ENCODE data around the gene COL8A2.

DNA sequence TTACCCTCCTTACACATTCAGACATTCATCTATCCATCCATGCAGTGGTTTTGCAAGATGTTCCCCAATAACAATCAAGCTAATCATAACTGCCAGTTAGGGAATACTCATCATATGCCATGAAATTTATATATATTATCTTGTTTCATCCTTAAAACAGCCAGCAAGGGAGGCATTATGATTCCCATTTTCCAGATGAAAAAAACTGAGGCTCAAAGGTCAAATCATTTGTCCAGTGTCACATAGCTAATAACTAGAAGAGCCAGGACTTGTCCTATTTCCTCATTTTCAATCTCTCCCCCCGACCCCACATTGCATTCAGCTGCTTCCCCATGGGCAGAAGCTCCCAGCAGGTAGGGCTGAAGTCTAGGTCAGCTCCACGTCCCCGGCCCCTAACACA, 7.0 kb upstream of the COL8A2 start:
- TF ChIP-seq, protein P1, sequence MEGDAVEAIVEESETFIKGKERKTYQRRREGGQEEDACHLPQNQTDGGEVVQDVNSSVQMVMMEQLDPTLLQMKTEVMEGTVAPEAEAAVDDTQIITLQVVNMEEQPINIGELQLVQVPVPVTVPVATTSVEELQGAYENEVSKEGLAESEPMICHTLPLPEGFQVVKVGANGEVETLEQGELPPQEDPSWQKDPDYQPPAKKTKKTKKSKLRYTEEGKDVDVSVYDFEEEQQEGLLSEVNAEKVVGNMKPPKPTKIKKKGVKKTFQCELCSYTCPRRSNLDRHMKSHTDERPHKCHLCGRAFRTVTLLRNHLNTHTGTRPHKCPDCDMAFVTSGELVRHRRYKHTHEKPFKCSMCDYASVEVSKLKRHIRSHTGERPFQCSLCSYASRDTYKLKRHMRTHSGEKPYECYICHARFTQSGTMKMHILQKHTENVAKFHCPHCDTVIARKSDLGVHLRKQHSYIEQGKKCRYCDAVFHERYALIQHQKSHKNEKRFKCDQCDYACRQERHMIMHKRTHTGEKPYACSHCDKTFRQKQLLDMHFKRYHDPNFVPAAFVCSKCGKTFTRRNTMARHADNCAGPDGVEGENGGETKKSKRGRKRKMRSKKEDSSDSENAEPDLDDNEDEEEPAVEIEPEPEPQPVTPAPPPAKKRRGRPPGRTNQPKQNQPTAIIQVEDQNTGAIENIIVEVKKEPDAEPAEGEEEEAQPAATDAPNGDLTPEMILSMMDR (conservative IDR thresholded peaks at IDR 0.05; ENCODE audit: low read length): no peak
- no peak for TF ChIP-seq EZH2phosphoT487 (IDR thresholded peaks at IDR 0.05; ENCODE audit: borderline replicate concordance)
